ENCODE measurements around the gene MTERF2. TPM values are rescaled to one million over a fixed set of nuclear protein-coding genes. Genes with fewer than 3 reads are reported as not detected.

MTERF2 gene
- total and polyA plus RNA-seq, 2 donors (not counting 3 experiments of a cell fraction or from before 2014, with no cell fraction given): 3.4 to 9.6 TPM

- FAIRE-seq (no peak), DNase-seq (ENCODE audit: low read depth, low spot score) (no peak)
- Histone ChIP-seq H3K9me1 (replicated peaks; ENCODE audit: control insufficient read depth, extremely low read depth, insufficient read depth, low read length) (no peaks in the 10 kb centered on the region), H3K9me3 (replicated peaks; ENCODE audit: control insufficient read depth, insufficient read depth, low read length) (no peaks in the 10 kb centered on the region), H3K9ac (replicated peaks; ENCODE audit: extremely low read depth, insufficient read depth, low read length) (no peak overlapping the region), H3K36me3 (ENCODE audit: control insufficient read depth in 2 of 2, extremely low read depth in 1 of 2, insufficient read depth in 2 of 2, low read length in 2 of 2) (peaks cover 0 to 2% of the 10 kb centered on the region in 2 experiments), H3K79me2 (ENCODE audit: control insufficient read depth, insufficient read depth, low read length) (no peaks in the 10 kb centered on the region), H3K4me1 (ENCODE audit: control insufficient read depth, extremely low read depth, insufficient read depth, low read length) (peaks cover 16% of the 10 kb centered on the region), H3K4me3 (replicated peaks in 1 of 3; ENCODE audit: insufficient read depth in 1 of 3, low read depth in 1 of 3, low read length in 3 of 3) (no peak overlapping the region), H3K4me2 (ENCODE audit: insufficient read depth, low read length) (no peak overlapping the region), H3K27me3 (ENCODE audit: control insufficient read depth in 2 of 2, insufficient read depth in 2 of 2, low read length in 2 of 2) (no peaks in the 10 kb centered on the region), H4K20me1 (replicated peaks; ENCODE audit: control insufficient read depth, extremely low read depth, insufficient read depth, low read length) (no peaks in the 10 kb centered on the region), H3K27ac (ENCODE audit: insufficient read depth, low read depth, low read length) (no peak overlapping the region), H2AFZ (ENCODE audit: low read depth, low read length) (no peak overlapping the region)
- intact Hi-C loops (cut with micrococcal nuclease) (no loop called here), dilution Hi-C loops (cut with MboI; ENCODE audit: extremely low pct_ligation_motif_present, low sequenced_read_pairs) (no loop called here)
- no TSS peak for BruUV-seq (replicated peaks)
- ChIA-PET CTCF (interaction anchor here (2.4 kb wide), 1 partner anchor 106 kb away, joined by 7 read pairs; no protein-coding TSS in a partner anchor), POLR2A (no interaction called here)
- TF ChIP-seq CTCF (IDR thresholded peaks at IDR 0.05; ENCODE audit: extremely low read depth in 1 of 2, insufficient read depth in 1 of 2, low read depth in 1 of 2, low read length in 2 of 2) (no peak), FOS (IDR thresholded peaks at IDR 0.05; ENCODE audit: borderline replicate concordance, insufficient read depth, low read length) (no peak), MYC (IDR thresholded peaks at IDR 0.05; ENCODE audit: low read depth, low read length) (no peak), EZH2 (IDR thresholded peaks at IDR 0.05; ENCODE audit: borderline replicate concordance, low read depth, low read length, severe bottlenecking) (no peak), GATA2 (IDR thresholded peaks at IDR 0.05; ENCODE audit: insufficient read depth, insufficient read length, low read depth, low read length) (no peak), POLR2AphosphoS5 (IDR thresholded peaks at IDR 0.05; ENCODE audit: insufficient read depth, low read depth, low read length) (no peak), MAX (IDR thresholded peaks at IDR 0.05; ENCODE audit: insufficient read depth, insufficient read length) (no peak), JUN (IDR thresholded peaks at IDR 0.05; ENCODE audit: borderline replicate concordance, insufficient read depth, insufficient read length, low read depth) (no peak), POLR2A (IDR thresholded peaks at IDR 0.05; ENCODE audit: low read depth, low read length) (no peak)
Observed at GRCh38 chr12:106985479-106985878, 1.5 kb downstream of the MTERF2 start.
